Subcutaneous abdominal adipose tissue (tissue), 5 donors: Measurements from ENCODE around the gene SFTA2.
"Not testable (repeated sequence)": the region's sequence is repeated elsewhere in the genome, so short reads cannot be mapped to it uniquely, and the experiment has no call there.

Experiments
- H3K27ac ChIP-seq: one replicate; pipeline ENCODE4 v1.7.0; 2013; ENCODE audit warnings: low read depth, mild to moderate bottlenecking, inconsistent platforms, low read length, moderate library complexity
- H3K27me3 ChIP-seq, 5 donors: one replicate each; pipeline ENCODE4 v1.7.0; 2013; ENCODE audit warnings: low read length in 5 of 5, inconsistent platforms in 1 of 5; ENCODE audit not compliant: control insufficient read depth in 5 of 5, insufficient read depth in 4 of 5
- H3K36me3 ChIP-seq, 5 donors: one replicate each; pipeline ENCODE4 v1.7.0; 2013; ENCODE audit warnings: low read length in 5 of 5; ENCODE audit not compliant: control insufficient read depth in 5 of 5, insufficient read depth in 5 of 5
- H3K4me1 ChIP-seq, 5 donors: one replicate each; pipeline ENCODE4 v1.7.0; 2013; ENCODE audit warnings: low read length in 5 of 5, mild to moderate bottlenecking in 3 of 5, moderate library complexity in 1 of 5; ENCODE audit not compliant: control insufficient read depth in 5 of 5, insufficient read depth in 5 of 5
- H3K4me3 ChIP-seq, 5 donors: one replicate each; pipeline ENCODE4 v1.7.0; 2013; ENCODE audit warnings: low read length in 5 of 5, low read depth in 1 of 5
- H3K9ac ChIP-seq, 5 donors: one replicate each; pipeline ENCODE4 v1.7.0; 2013; ENCODE audit warnings: low read length in 5 of 5, mild to moderate bottlenecking in 4 of 5, moderate library complexity in 3 of 5
- H3K9me3 ChIP-seq, 5 donors: one replicate each; pipeline ENCODE4 v1.7.0; 2013; ENCODE audit warnings: low read length in 5 of 5; ENCODE audit not compliant: control insufficient read depth in 5 of 5
- donor health status: healthy.
- donor health status: healthy.
- donor health status: healthy.
- donor health status: healthy.
- donor health status: healthy.

SFTA2 gene

DNA sequence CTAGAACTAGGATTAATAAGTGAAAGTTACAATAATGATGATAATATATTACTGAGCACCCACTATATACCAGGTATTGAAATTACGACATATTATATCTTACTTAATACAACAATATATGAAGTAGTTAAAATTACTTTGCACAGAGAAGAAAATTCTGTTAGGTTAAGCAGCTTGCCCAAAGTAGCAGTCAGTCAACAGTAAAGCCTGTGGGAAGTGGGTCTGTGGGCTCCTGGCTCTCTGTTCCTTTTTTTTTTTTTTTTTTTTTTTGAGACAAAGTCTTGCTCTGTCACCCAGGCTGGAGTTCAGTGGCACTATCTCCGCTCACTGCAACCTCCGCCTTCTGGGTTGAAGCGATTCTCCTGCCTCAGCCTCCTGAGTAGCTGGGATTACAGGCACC, 28.7 kb downstream of the SFTA2 start:
- H3K9ac ChIP-seq = no peak overlapping the region
- H3K27ac ChIP-seq = no peak overlapping the region
- no peaks in the 10 kb centered on the region for H3K9me3 ChIP-seq
- H3K36me3 ChIP-seq = peaks cover 0 to 16% (median 15%) of the 10 kb centered on the region in 5 donors
- no peaks in the 10 kb centered on the region for H3K27me3 ChIP-seq
- H3K4me1 ChIP-seq = peaks cover 2 to 7% (median 5%) of the 10 kb centered on the region in 5 donors
- no peak overlapping the region for H3K4me3 ChIP-seq

DNA sequence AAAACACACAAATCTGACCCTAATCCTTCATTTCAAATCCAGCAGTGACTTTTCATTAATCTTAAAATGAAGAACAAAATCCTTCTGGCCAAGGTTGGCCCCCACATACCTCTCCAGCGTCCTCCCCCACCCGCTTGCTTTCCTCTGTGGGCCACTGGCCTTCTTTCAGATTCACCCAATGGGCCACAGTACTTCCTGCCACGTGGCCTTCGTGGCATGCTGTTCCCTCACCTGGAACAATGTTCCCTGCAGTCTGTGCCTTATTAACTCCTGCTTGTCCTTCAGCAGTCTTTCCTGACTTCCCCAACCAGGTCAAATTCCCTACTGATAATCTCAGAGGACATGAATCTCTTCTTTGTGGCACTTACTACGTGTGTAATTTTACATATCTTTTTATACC, 29.3 kb downstream of the SFTA2 start:
- H3K4me3 ChIP-seq = no peak overlapping the region
- H3K4me1 ChIP-seq = peaks cover 0 to 5% (median 5%) of the 10 kb centered on the region in 5 donors
- H3K36me3 ChIP-seq = peaks cover 0 to 21% (median 20%) of the 10 kb centered on the region in 5 donors
- no peaks in the 10 kb centered on the region for H3K9me3 ChIP-seq
- no peaks in the 10 kb centered on the region for H3K27me3 ChIP-seq
- no peak overlapping the region for H3K9ac ChIP-seq
- H3K27ac ChIP-seq = no peak overlapping the region

DNA sequence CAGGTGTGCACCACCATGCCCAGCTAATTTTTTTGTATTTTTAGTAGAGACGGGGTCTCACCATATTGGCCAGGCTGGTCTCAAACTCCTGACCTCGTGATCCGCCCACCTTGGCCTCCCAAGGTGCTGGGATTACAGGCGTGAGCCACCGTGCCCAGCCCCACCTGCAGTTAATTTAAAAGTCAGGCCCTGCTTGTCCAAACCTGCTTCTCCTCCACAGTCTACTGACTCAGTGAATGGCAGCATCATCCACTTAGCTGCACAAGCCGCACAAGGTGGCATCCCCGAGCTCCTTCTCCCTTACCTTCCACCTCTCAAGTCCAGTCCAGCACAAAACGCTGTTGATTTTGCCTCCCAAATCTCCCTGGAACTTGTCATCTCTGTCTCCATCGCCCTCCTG, 29.8 kb downstream of the SFTA2 start:
- H3K27ac ChIP-seq, H3K9me3 ChIP-seq, H3K27me3 ChIP-seq, H3K4me3 ChIP-seq, H3K9ac ChIP-seq, H3K4me1 ChIP-seq: not testable (repeated sequence)
- peaks cover 0 to 26% (median 25%) of the 10 kb centered on the region in 5 donors for H3K36me3 ChIP-seq

DNA sequence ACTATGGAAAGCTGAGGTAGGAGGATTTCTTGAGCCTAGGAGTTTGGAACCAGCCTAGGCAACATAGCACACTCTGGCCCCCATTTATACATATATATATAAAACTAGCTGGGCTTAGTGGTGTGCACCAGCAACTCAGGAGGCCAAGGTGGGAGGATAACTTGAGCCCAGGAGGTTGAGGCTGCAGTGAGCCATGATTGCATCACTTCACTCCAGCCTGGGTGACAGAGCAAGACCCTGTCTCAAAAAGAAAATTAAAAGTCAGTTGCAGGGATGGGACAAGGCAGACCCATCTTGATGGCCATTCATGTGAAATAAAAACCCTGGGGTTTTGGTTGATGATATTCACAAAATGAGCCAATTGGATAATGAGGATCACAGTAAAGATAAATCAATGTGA, 30.5 kb downstream of the SFTA2 start:
- Histone ChIP-seq H3K4me1 (no peaks in the 10 kb centered on the region), H3K27me3 (no peaks in the 10 kb centered on the region), H3K9me3 (no peaks in the 10 kb centered on the region), H3K9ac (no peak overlapping the region), H3K36me3 (peaks cover 0 to 33% (median 30%) of the 10 kb centered on the region in 5 donors), H3K4me3 (no peak overlapping the region), H3K27ac (no peak overlapping the region)

DNA sequence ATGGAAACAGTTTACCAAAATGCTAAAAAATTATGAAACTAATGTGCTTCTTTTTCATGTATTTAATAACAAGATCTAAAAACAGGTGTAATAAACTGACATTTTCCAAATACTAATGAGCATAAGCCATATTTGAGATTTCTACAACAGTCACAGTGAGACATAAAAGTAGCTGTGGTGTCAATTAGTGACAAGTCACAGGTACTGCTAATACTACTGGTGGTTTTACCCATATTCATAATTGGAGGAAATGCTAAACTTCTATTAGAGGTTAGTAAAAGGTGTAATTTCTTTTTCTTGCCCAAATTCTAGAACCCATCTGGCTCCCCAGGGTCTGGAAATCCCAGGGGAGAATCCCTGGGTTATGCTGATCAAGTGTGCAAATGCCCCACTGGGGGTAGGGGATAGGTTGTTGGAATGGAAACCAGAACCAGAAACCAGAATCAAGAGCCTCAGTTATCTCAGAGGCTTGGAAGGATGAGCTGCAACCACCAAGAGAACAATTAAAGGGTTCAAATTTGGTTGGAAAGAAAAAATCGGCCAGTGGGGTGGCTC, 31.0 kb downstream of the SFTA2 start:
- H3K4me1 ChIP-seq = no peaks in the 10 kb centered on the region
- H3K27me3 ChIP-seq = no peaks in the 10 kb centered on the region
- no peak overlapping the region for H3K9ac ChIP-seq
- H3K27ac ChIP-seq = no peak overlapping the region
- H3K4me3 ChIP-seq = no peak overlapping the region
- H3K9me3 ChIP-seq = no peaks in the 10 kb centered on the region
- H3K36me3 ChIP-seq = peaks cover 0 to 37% (median 30%) of the 10 kb centered on the region in 5 donors

DNA sequence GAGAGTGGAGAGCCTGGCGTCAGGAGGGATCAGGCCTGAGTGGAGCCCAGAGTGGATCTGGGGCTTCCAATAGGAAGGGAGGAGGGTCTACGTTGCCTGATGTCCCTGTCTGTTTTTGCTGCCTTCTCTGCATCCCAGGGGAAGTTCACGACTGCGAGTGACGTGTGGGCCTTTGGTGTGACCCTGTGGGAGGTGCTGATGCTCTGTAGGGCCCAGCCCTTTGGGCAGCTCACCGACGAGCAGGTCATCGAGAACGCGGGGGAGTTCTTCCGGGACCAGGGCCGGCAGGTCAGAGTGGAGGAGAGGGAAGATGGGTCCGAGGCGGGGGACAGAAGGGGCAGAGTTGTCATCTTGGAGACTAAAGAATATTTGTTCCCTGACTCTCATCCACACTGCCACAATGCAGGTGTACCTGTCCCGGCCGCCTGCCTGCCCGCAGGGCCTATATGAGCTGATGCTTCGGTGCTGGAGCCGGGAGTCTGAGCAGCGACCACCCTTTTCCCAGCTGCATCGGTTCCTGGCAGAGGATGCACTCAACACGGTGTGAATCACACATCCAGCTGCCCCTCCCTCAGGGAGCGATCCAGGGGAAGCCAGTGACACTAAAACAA, 33.1 kb downstream of the SFTA2 start:
- H3K4me1 ChIP-seq = no peaks in the 10 kb centered on the region
- H3K27me3 ChIP-seq = no peaks in the 10 kb centered on the region
- H3K36me3 ChIP-seq = peaks cover 6 to 57% (median 43%) of the 10 kb centered on the region in 5 donors
- H3K9ac ChIP-seq = no peak overlapping the region
- H3K9me3 ChIP-seq = no peaks in the 10 kb centered on the region
- H3K4me3 ChIP-seq = no peak overlapping the region
- no peak overlapping the region for H3K27ac ChIP-seq

DNA sequence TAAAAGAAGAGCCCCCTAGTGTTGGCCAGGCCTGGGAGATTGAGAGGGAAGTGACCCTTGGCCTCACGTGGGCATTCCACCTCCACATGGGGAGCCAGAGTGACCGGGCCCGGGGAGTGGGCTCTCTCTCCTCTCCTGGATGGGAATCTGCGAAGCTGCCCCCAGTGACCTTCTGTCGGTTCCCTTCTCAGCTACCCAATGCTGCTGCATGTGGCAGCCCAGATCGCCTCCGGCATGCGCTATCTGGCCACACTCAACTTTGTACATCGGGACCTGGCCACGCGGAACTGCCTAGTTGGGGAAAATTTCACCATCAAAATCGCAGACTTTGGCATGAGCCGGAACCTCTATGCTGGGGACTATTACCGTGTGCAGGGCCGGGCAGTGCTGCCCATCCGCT, 34.1 kb downstream of the SFTA2 start:
- Histone ChIP-seq H3K36me3 (peaks cover 6 to 67% (median 51%) of the 10 kb centered on the region in 5 donors), H3K27me3 (no peaks in the 10 kb centered on the region), H3K4me1 (no peaks in the 10 kb centered on the region), H3K9ac (peak overlapping the region in 1 of 5 donors; percentile 2), H3K9me3 (no peaks in the 10 kb centered on the region), H3K4me3 (no peak overlapping the region), H3K27ac (no peak overlapping the region)

DNA sequence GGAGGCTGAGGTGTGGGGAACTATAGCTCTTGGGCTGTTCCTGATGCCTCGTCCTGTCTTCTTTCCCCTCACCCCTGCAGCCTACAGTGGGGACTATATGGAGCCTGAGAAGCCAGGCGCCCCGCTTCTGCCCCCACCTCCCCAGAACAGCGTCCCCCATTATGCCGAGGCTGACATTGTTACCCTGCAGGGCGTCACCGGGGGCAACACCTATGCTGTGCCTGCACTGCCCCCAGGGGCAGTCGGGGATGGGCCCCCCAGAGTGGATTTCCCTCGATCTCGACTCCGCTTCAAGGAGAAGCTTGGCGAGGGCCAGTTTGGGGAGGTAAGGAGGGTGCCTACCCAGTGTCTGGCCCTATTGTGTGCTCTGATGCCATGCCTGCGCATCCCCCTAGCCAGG, 35.4 kb downstream of the SFTA2 start:
- Histone ChIP-seq H3K27me3 (no peaks in the 10 kb centered on the region), H3K9ac (no peak overlapping the region), H3K4me1 (no peaks in the 10 kb centered on the region), H3K4me3 (no peak overlapping the region), H3K27ac (no peak overlapping the region), H3K9me3 (no peaks in the 10 kb centered on the region), H3K36me3 (peaks cover 6 to 74% (median 59%) of the 10 kb centered on the region in 5 donors)

DNA sequence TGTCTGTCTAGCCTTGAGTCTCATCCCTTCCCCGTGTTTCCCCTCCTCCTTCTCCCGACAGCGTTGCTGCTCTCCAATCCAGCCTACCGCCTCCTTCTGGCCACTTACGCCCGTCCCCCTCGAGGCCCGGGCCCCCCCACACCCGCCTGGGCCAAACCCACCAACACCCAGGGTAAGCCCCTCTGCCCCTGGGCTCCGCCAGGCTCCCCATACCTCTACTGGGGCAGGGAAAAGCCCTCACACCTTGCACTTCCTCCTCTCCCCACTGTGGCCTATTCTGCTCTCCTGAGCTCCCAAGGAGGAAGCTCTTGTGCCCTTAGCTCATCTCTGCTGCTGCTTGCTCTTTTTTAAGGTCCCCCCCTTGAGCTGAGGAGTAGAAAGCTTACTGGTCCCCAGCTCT, 36.6 kb downstream of the SFTA2 start:
- Histone ChIP-seq H3K4me3 (no peak overlapping the region), H3K27ac (no peak overlapping the region), H3K9ac (no peak overlapping the region), H3K4me1 (no peaks in the 10 kb centered on the region), H3K9me3 (no peaks in the 10 kb centered on the region), H3K36me3 (peaks cover 6 to 83% (median 64%) of the 10 kb centered on the region in 5 donors), H3K27me3 (no peaks in the 10 kb centered on the region)

DNA sequence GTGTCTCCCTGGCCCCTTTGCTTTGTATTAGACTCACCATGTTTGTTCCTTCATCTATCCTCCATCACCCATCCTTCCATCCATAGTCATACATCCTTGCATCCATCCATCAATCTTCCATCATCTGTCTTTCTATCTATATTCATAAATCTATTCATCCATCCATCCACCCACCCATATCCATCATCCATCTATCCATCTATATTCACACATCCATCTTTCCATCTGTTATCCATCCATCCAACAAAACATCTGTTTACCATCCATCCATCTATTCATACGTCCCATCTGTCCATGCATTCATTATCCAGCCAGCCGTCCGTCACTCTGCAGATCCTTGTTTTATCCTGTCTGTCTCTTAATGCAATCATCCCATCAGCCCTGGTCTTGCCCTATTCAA, 37.0 kb downstream of the SFTA2 start:
- H3K4me1 ChIP-seq = no peaks in the 10 kb centered on the region
- no peaks in the 10 kb centered on the region for H3K27me3 ChIP-seq
- peaks cover 6 to 87% (median 65%) of the 10 kb centered on the region in 5 donors for H3K36me3 ChIP-seq
- H3K9ac ChIP-seq = no peak overlapping the region
- H3K4me3 ChIP-seq = no peak overlapping the region
- H3K9me3 ChIP-seq = no peaks in the 10 kb centered on the region
- H3K27ac ChIP-seq = no peak overlapping the region
